HG03354 (cell line): ENCODE data around the gene DYNC1I1.

ENCODE experiments used
- ATAC-seq: cut with Tn5 transposase; IDR thresholded peaks from one replicate; pipeline ENCODE4 v1.9.1; 2021; ENCODE audit warnings: mild to moderate bottlenecking; ENCODE audit not compliant: unreplicated experiment, poor library complexity, severe bottlenecking

DYNC1I1 gene

DNA sequence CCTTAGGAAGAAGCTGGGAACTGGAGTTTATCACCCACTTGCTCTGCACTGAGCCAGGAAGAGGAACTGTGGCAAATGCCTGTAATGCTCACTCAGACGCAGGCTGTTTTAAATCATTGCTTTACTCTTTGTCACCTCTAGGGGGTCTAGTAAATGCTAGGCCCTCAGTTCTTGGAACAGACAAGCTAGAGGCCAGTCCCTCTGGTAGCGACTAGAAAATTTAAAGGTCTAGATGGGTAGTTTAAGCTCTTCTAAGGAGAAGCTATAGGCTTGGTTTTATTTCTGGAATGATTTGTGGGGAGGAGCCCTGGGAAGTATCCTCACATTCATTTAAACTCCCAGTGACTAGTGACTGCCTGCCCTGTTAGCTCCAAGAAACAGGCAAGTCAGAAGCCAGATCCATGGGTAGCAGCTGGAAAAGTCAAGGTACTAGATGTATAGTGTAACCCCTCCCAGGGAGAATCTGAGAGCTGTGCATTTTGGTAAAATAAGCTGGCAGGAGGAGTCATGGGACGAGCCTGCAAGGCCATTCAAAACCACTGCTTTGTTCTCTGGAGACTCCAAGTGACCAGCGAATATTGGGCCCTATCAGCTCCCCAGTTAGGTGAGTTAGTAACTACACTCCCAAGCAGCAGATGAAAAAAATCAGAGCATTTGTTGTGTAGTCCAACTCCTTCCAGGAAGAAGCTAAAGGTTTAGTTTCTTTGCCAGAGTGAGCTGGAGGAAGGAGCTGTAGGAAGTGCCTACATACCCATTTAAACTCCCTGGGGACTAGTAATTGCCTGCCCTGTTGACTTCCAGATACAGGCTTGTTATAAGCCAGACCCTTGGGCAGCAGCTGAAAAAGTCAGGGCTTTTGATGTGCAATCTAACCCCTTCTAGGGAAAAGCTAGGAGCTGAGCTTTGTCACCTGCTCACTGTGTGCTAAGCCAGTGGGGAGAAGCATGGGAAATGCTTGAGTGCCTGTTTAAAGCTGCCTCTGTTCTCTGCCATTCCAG is 68.9 kb downstream of the DYNC1I1 start:
- ATAC-seq, result peak; percentile 92

DNA sequence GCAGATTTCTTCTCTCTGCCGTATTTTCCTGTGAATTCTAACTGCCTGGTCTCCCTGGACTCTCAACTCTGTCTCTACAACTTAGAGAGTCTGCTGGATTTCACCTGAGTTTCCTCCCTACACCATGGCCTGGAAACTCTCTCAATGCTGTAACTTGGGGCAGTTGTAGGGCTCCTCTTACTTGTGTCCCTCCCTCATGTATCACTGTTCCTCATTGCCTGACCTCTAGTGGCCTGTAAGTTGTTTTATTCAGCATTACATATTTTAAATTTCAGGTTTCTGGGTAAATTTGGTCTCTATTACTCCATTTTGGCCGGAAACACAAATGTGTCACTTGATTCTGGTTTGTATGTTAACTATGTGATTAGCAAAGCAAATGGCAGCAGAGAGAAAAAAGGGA is 70.9 kb downstream of the DYNC1I1 start:
- ATAC-seq, result no peak

DNA sequence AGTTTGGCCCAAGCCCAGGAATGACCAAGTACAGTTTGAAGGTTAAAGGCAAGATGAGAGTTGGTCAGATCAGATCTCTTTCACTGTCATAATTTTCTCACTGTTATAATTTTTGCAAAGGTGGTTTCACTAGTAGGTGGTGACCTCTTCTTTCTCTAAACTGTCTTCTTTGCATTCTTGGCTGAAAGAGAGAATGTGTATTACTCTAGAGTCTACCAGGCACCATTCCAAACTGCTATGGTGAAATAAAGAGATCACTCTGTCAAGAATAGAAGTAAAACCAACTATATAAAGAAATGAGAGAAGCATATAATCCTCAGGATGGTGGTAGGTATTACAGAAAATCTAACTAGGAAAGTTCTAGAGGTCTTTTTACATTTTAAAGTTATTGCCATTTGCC is 72.7 kb downstream of the DYNC1I1 start:
- ATAC-seq, result no peak

DNA sequence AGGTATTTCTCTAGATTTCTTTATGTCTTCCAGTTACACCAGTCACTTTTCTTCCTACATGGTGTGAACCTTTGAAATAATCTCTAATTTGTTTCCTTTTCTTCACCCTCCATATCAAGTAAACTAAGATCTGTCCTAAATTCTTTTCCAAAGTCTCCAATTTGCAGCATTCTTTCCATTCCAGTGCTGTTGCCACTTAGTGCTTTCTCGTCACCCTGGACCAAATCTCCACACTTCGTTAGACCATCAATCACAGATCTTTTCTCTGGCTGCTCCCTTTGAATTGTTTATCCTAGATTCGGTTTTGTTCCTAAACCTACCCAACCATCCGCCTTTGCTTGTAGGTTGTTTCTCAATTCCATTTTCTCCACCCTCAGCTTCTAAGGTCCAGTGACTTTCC is 74.7 kb downstream of the DYNC1I1 start:
- no peak for ATAC-seq

DNA sequence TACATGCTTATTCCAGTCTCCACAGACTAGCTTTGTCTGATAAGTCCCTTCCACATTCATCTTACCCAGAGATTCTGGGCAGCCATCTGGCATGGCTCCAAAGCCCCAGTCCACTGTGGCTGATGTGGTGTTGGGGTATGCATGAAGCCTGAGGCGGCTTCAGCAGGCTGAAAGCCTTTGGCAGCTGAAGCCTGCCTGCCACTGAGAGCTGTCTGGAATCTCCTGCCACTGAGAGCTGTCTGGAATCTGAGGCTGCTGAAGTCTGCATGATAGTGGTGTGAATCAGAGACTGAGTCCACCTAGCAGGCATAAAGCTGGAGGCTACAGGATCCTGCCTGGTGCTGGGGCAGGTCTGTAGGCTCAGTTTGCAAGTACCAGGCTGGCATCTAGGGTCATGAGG is 87.1 kb downstream of the DYNC1I1 start:
- ATAC-seq, result no peak

DNA sequence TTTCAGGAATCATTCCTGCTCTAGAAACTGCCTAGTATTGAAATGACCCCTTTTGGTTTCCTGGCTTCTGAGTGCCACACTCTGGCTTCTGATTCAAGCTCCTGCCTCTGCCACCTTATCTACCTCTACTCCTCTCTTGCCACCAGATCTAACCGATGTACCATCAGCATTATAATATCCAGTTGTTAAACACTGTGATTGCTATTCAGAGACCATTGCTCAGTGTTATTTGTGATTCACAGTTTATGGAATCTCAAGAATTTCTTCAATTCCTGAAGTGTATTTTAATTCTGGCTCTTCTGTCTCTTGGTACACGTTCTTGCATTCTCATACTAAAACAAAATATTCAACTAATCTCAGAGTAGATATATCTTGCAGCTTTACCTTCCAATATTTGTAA is 88.7 kb downstream of the DYNC1I1 start:
- no peak for ATAC-seq

DNA sequence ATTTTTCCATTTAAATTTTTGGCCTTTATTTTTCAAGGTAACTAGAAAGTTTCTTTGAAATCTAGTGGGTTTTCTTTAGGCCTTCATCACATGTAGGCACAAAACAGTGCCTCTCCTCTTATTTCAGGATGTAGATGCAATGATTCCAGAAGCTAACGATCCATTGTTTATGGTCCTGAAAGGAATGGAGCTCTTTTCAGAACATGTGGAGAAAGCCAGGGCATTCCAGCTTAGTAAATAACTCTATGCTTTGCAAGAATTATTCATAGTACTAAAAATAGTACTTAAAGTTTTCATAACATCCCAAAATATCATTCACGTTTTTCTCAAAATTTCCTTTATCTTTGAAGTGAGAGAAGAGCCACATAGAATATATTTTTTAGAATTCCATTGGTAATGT is 91.3 kb downstream of the DYNC1I1 start:
- no peak for ATAC-seq

DNA sequence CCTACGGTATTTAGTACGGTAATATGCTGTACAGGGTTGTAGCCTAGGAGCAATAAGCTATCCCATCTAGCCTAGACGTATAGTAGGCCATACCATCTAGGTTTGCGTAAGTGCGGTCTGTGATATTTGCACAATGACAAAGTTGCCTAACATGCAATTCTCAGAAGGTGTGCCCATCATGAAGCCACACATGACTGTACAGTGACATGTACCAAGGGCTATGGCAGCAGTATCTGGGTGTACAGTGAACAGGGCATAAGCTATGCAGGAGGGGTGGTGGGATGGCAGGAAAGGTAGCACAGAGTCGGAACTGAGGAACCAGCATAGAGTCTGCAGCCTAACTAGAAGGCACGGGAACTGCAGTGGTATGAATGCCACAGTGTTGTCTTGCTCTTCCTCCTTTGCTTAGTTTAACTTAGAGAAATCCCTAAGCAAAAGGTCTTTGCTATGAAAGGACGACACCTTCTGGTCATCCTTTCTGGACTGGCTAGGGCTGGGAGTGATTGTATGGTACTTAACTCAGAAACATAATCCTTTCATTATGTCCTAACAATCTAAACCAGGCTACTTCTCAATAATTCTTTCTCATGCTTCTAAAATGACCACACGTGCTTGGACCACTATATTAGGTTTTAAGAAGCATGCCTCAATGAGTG is 93.5 kb downstream of the DYNC1I1 start:
- ATAC-seq, result no peak

DNA sequence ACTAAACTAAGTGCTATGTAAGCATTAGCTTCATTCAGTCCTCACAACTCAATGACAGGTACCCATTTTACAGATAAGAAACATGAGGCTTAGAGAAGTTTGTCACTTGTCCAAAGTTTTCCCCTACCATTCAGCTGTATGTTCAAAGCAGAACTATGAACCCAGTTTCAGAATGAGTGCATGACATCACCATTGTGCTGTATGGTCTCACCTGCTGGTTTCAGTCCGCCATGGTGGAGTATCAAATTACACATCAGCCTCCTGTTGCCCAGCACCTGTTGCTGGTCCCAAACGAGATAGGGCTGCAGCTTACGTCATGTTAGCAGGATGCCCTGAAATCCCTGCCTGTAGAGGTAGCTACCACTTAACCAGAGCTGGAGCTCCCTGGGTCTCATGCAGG is 95.0 kb downstream of the DYNC1I1 start:
- ATAC-seq, result peak; percentile 93

DNA sequence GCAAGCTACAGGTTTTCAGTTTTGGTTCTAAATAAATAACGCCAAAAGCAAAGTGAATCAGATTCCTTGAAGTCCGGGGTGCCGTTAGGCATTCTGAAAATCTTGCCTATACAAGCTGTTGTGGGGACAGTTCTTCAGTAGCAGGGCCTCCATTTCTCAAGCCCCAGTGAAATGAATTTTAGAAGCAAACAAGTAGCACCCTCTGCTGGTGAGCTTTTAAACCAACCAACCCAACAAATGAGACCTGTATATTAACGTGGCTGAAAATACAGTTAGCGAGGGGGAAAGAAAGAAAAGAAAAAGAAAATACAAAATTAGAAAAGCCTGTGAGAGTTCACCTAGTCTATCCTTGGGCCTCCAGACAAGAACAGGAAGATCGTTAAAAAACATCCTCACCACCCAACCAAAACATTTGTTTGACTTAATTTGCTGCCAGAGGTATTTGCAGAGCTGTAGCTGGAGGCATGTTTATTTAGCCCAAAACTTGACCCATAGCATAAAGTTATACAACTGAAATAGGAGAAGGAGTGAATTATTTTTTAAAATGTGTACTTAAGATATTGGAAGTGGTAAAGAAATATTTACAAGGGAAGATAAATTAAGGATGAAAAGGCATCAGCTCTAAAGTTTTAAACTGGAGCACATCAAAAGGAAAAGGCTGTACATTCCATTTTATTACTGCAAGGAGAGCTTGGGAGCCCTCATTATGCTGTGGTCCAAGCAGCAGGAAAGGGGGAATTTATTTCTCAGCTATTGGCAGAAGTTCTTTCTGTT is 98.9 kb downstream of the DYNC1I1 start:
- ATAC-seq, result peak; percentile 64

DNA sequence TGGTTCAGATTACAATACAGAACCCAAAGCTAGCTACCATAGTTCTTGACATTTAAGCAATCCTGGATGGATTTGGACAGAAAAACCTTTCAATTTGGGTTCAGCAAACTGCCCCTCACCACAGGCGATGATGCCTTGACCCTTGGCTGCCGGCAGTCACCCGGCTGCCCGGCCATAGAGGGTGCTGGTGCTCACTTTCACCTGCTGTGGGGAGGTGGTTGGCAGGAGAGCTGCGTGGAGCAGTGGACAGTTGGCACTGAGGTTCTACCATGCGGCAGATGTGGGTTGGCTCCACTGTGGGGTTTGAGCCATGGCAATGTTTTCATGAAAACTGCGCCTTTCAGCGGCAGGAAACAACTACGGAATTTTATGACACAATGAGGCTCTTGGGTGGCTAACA is 99.5 kb downstream of the DYNC1I1 start:
- ATAC-seq, result no peak

DNA sequence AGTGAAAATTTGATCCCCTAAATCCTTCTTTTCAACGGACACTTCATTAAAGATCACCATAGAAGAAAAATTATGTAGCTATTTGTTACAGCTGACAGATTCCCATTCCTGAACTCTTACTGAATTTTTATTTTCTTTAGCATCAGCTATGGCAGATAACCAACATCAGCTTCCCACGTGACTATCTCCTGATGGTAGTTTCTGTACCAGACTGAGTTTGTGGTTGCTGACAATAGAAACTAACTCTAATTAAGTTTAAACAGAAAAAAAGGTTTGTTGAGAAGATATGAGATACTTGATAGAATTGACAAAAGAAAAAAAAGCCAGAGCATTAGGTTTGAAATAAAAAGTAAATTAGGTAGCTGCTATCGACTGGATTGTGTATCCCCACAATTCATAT is 101.8 kb downstream of the DYNC1I1 start:
- ATAC-seq, result no peak

DNA sequence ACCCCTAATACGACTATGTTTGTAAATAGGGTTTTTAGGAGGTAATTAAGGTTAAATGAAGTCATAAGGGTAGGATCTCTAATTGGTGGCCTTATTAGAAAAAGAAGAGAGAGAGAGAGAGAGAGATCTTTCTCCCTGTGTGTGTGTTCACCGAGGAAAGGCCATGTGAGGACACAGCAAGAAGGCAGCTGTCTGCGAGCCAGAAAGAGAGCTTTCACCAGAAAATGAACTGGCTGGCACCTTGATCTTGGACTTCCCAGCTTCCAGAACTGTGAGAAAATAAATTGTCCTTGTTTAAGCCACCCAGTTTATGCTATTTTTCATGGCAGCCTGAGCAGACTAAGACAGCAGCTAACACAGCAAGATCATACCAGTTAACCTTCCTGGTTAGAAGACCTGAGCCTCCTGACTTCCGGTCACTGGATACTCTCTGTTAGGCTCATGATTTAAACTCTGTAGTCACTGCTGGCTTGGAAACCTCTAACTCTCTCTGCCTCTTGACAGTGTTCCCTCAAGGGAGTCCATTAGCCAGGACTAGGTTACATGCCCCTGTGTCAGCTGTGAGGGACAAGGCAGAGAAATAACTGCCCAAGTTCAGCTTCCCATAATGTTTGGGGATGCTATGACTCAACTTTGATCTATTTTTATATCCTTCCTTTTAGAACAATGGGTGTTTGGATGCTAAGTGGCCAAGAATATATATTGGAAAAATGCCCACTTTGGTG is 102.3 kb downstream of the DYNC1I1 start:
- no peak for ATAC-seq

DNA sequence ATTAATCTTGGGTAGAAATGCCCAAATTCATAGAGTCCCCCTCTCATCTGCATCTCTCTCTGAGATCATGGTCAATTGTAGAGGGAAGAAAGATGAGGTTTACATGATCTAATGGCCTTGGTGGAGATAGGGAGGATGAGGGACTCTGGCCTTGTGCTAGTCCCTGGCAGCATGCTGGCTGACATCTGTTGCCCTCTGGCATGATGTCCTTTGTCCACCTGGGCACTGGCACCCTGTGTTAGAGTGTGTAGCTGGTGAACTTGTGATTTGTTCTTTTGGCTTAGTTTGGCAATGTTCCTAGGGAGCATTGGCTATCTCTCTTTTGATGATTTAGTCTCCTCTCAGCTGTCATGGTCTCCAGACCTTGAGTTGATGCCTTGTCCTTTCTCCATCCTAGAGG is 103.2 kb downstream of the DYNC1I1 start:
- ATAC-seq, result no peak

DNA sequence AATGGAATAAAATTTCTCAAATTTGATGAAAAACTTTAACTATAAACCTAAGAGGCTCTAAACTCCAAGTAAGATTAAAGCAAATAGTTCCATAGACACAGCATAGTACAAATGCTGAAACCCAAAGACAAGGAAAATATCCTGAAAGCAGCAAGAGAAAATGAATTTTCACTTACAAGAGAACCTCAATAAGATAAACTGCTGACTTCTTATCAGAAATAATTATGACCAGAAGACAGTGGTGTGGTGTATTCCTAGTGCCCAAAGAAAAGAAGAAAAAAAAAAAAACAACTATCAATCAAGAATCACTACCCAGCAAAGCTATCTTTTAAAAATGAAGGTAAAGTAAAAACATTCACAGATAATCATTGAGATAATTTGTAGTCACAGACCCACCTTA is 106.3 kb downstream of the DYNC1I1 start:
- ATAC-seq, result no peak

DNA sequence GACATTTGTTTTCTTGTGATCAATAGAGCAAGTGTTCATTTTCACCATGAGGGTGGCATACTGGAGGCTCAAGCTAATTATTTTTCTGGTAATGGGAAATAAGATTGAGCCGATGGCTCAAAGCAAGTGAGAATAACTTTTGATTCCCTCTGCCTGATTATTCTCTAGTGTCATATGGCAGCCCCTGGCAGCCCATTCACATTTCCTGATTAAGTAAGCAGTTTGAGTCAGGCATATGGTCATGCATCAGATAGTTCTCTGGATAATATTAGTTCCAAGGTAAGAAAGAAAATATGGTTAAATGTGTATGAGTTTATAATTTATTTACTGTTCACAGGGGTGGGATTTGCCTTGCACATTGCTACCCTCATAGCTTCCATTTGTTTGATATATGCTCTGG is 109.2 kb downstream of the DYNC1I1 start:
- ATAC-seq, result no peak

DNA sequence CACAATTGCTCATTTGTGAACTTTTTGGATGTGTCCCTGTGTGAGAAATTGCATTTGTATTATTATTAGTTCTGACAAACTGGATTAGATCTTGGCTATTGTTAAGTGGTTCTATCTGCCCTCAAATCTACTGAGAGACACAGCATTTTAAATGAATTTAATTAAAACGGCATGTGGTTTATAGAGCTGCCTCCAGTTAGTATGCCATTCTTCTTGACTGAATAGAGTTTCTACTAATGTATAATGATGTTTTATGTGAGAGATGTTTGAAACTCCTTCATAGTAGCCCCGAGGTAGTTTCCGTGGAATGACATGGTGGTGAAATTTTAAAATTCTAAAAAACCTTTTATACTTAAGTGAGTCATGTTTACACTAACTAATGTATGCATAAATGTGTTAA is 110.9 kb downstream of the DYNC1I1 start:
- ATAC-seq, result no peak

DNA sequence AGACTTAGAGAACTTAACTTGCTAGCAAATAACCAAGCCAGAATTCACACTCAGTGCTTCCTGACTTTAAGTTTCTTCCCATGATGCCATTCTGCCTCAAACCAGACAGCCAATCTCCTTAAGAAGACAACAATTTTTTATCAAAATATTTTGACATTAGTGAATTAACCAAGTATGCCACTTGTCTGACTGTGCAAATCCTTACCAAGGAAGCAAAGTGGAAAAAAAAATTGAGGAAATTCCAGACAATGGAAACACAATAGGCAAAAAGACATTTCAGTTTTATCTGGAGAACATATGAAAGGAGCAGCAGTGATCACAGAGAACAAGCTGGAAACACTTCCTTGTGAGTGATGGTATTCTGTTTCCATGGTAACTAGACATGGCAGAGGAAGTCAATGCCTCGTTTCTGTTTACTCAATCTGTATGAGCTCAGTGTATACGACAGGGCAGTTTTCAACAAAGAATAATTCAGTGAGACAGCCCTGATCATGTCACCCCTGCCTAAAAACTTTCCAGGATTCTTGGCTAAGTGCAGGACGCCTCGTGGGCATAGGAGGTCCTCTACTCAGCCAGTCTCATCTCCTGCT is 114.2 kb downstream of the DYNC1I1 start:
- peak; percentile 66 for ATAC-seq

DNA sequence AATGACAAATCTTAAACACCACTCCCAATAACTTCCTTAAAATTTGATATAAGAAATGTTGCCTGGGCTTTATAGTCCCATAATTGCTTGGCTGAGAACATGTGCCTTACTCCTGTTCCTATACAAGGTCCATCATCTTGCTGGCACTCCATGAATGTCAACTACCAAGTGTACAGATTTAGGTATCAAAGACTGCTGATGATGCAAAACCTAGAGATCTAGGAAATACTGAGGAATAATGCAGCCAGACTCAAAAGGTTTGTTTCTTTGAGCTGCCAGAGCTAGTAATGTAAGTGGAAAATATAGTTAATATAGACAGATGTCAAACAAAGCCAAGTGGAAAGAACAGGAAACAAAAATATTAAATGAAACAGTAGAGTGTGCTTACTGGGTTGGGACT is 121.1 kb downstream of the DYNC1I1 start:
- ATAC-seq, result no peak
